ENCODE measurements around the gene KLF3. TPM values are rescaled to one million over a fixed set of nuclear protein-coding genes. Genes with fewer than 3 reads are reported as not detected.

Gene KLF3
- total and polyA plus RNA-seq, 7 experiments from 2014 or later: 21.0 to 142 (median 120) TPM

- H3K4me1 ChIP-seq (ENCODE audit: control insufficient read depth in 2 of 2, insufficient read depth in 2 of 2, low read length in 2 of 2): peaks cover 73 to 79% of the 10 kb centered on the region in 2 donors
- Mint-ChIP-seq H3K4me1 (peaks cover 69 to 87% (median 82%) of the 10 kb centered on the region in 7 donors), H3K27ac (peak overlapping the region in 8 of 9 donors; percentile 82 to 100 (median 94)), H3K27me3 (peaks cover 0 to 31% (median 0%) of the 10 kb centered on the region in 5 donors), H3K36me3 (peaks cover 0 to 7% (median 4%) of the 10 kb centered on the region in 5 donors), H3K4me3 (peak overlapping the region in 9 of 10 donors; percentile 74 to 99 (median 84)), H3K9me3 (no peaks in the 10 kb centered on the region)
- H3K4me3 ChIP-seq (ENCODE audit: low read length): peak overlapping the region; percentile 28
- H3K27me3 ChIP-seq (ENCODE audit: control insufficient read depth in 2 of 2, insufficient read depth in 2 of 2, low read length in 2 of 2): no peaks in the 10 kb centered on the region
- peak overlapping the region; percentile 98 for H3K27ac ChIP-seq (ENCODE audit: low read depth, low read length)
- ATAC-seq (no peak), DNase-seq (no peak)
- ChIA-PET POLR2A (interaction anchor here (0.8 to 2.8 kb wide), 5 partner anchors 9 to 350 kb away, joined by 3 to 18 read pairs (median 10); no protein-coding TSS in a partner anchor), CTCF (interaction anchor here (0.6 to 1.2 kb wide), 4 partner anchors 57 to 351 kb away, joined by 3 read pairs; no protein-coding TSS in a partner anchor)
- no peaks in the 10 kb centered on the region for H3K9me3 ChIP-seq (ENCODE audit: control insufficient read depth in 2 of 3, low read length in 3 of 3)
- no peaks in the 10 kb centered on the region for H3K36me3 ChIP-seq (ENCODE audit: control insufficient read depth in 2 of 3, insufficient read depth in 3 of 3, low read length in 3 of 3)
- intact Hi-C loops (cut with micrococcal nuclease): loop anchor here in 1 of 2 donors (5.0 kb wide), 1 partner anchor 538 kb away; no protein-coding TSS in a partner anchor
Observed at GRCh38 chr4:38670109-38670901, 6.3 kb downstream of the KLF3 start.

GRCh38 chr4:38670939-38671591 lies 7.1 kb downstream of the KLF3 start:
- H3K36me3 ChIP-seq (ENCODE audit: control insufficient read depth in 2 of 3, insufficient read depth in 3 of 3, low read length in 3 of 3): no peaks in the 10 kb centered on the region
- H3K9me3 ChIP-seq (ENCODE audit: control insufficient read depth in 2 of 3, low read length in 3 of 3): no peaks in the 10 kb centered on the region
- ATAC-seq (no peak), DNase-seq (no peak)
- H3K4me1 ChIP-seq (ENCODE audit: control insufficient read depth in 2 of 2, insufficient read depth in 2 of 2, low read length in 2 of 2): peaks cover 74 to 86% of the 10 kb centered on the region in 2 donors
- Mint-ChIP-seq H3K27ac (peak overlapping the region; percentile 42 to 100 (median 94)), H3K9me3 (no peaks in the 10 kb centered on the region), H3K27me3 (peaks cover 0 to 25% (median 0%) of the 10 kb centered on the region in 5 donors), H3K4me3 (peak overlapping the region; percentile 51 to 99 (median 82)), H3K36me3 (peaks cover 0 to 6% (median under 1%) of the 10 kb centered on the region in 5 donors), H3K4me1 (peaks cover 75 to 90% (median 85%) of the 10 kb centered on the region in 7 donors)
- peak overlapping the region; percentile 98 for H3K27ac ChIP-seq (ENCODE audit: low read depth, low read length)
- ChIA-PET POLR2A (interaction anchor here (2.1 to 2.8 kb wide), 5 partner anchors 10 to 351 kb away, joined by 6 to 18 read pairs (median 10); no protein-coding TSS in a partner anchor), CTCF (interaction anchor here (0.6 to 1.2 kb wide), 4 partner anchors 57 to 352 kb away, joined by 3 read pairs; no protein-coding TSS in a partner anchor)
- intact Hi-C loops (cut with micrococcal nuclease): loop anchor here in 1 of 2 donors (5.0 kb wide), 1 partner anchor 539 kb away; no protein-coding TSS in a partner anchor
- H3K27me3 ChIP-seq (ENCODE audit: control insufficient read depth in 2 of 2, insufficient read depth in 2 of 2, low read length in 2 of 2): no peaks in the 10 kb centered on the region
- peak overlapping the region; percentile 28 for H3K4me3 ChIP-seq (ENCODE audit: low read length)

- Histone ChIP-seq H3K36me3 (ENCODE audit: control insufficient read depth in 2 of 3, insufficient read depth in 3 of 3, low read length in 3 of 3) (no peaks in the 10 kb centered on the region), H3K4me3 (ENCODE audit: low read length) (peak overlapping the region; percentile 28), H3K27ac (ENCODE audit: low read depth, low read length) (peak overlapping the region; percentile 98), H3K9me3 (ENCODE audit: control insufficient read depth in 2 of 3, low read length in 3 of 3) (no peaks in the 10 kb centered on the region), H3K4me1 (ENCODE audit: control insufficient read depth in 2 of 2, insufficient read depth in 2 of 2, low read length in 2 of 2) (peaks cover 70 to 86% of the 10 kb centered on the region in 2 donors), H3K27me3 (ENCODE audit: control insufficient read depth in 2 of 2, insufficient read depth in 2 of 2, low read length in 2 of 2) (no peaks in the 10 kb centered on the region)
- intact Hi-C loops (cut with micrococcal nuclease): loop anchor here in 1 of 2 donors (5.0 kb wide), 1 partner anchor 539 kb away; no protein-coding TSS in a partner anchor
- peak overlapping the region; percentile 42 to 100 (median 94) for H3K27ac Mint-ChIP-seq
- H3K9me3 Mint-ChIP-seq: no peaks in the 10 kb centered on the region
- ChIA-PET CTCF (interaction anchor here (1.2 to 1.6 kb wide), 3 partner anchors 56 to 491 kb away, joined by 3 to 7 read pairs (median 5); no protein-coding TSS in a partner anchor), POLR2A (interaction anchor here (0.6 to 2.8 kb wide), 7 partner anchors 10 to 352 kb away, joined by 3 to 18 read pairs (median 9); no protein-coding TSS in a partner anchor)
- peaks cover 0 to 4% (median 0%) of the 10 kb centered on the region in 5 donors for H3K36me3 Mint-ChIP-seq
- DNase-seq (peak in 6 of 9 donors; percentile 36 to 79 (median 65)), ATAC-seq (peak; percentile 18)
- H3K4me1 Mint-ChIP-seq: peaks cover 73 to 95% (median 88%) of the 10 kb centered on the region in 7 donors
- peak overlapping the region; percentile 51 to 99 (median 82) for H3K4me3 Mint-ChIP-seq
- H3K27me3 Mint-ChIP-seq: peaks cover 0 to 20% (median 0%) of the 10 kb centered on the region in 5 donors
Observed at GRCh38 chr4:38671592-38671940, 7.6 kb downstream of the KLF3 start.

GRCh38 chr4:38672074-38672396 lies 8.0 kb downstream of the KLF3 start:
- ChIA-PET POLR2A (interaction anchor here (0.6 to 2.8 kb wide), 10 partner anchors 11 to 494 kb away, joined by 3 to 18 read pairs (median 6); no protein-coding TSS in a partner anchor), CTCF (interaction anchor here (0.7 to 1.6 kb wide), 5 partner anchors 56 to 509 kb away, joined by 3 to 7 read pairs (median 3); no protein-coding TSS in a partner anchor)
- Histone ChIP-seq H3K9me3 (ENCODE audit: control insufficient read depth in 2 of 3, low read length in 3 of 3) (no peaks in the 10 kb centered on the region), H3K4me3 (ENCODE audit: low read length) (no peak overlapping the region), H3K36me3 (ENCODE audit: control insufficient read depth in 2 of 3, insufficient read depth in 3 of 3, low read length in 3 of 3) (peaks cover 0 to 3% (median 0%) of the 10 kb centered on the region in 3 experiments), H3K27ac (ENCODE audit: low read depth, low read length) (peak overlapping the region; percentile 98), H3K4me1 (ENCODE audit: control insufficient read depth in 2 of 2, insufficient read depth in 2 of 2, low read length in 2 of 2) (peaks cover 70 to 87% of the 10 kb centered on the region in 2 donors), H3K27me3 (ENCODE audit: control insufficient read depth in 2 of 2, insufficient read depth in 2 of 2, low read length in 2 of 2) (no peaks in the 10 kb centered on the region)
- peaks cover 69 to 96% (median 88%) of the 10 kb centered on the region in 7 donors for H3K4me1 Mint-ChIP-seq
- H3K27me3 Mint-ChIP-seq: peaks cover 0 to 17% (median 0%) of the 10 kb centered on the region in 5 donors
- peaks cover 0 to 4% (median 0%) of the 10 kb centered on the region in 5 donors for H3K36me3 Mint-ChIP-seq
- no peak for ATAC-seq
- H3K9me3 Mint-ChIP-seq: no peaks in the 10 kb centered on the region
- peak overlapping the region; percentile 7 to 100 (median 94) for H3K27ac Mint-ChIP-seq
- DNase-seq: no peak
- H3K4me3 Mint-ChIP-seq: peak overlapping the region; percentile 49 to 99 (median 82)
- intact Hi-C loops (cut with micrococcal nuclease): loop anchor here in 1 of 2 donors (5.0 kb wide), 1 partner anchor 540 kb away; no protein-coding TSS in a partner anchor

- Mint-ChIP-seq H3K36me3 (peaks cover 0 to 1% (median 0%) of the 10 kb centered on the region in 5 donors), H3K9me3 (no peaks in the 10 kb centered on the region), H3K4me3 (peak overlapping the region; percentile 49 to 99 (median 82)), H3K27ac (peak overlapping the region; percentile 50 to 100 (median 94)), H3K4me1 (peaks cover 71 to 96% (median 87%) of the 10 kb centered on the region in 7 donors), H3K27me3 (peaks cover 0 to 11% (median 0%) of the 10 kb centered on the region in 5 donors)
- Histone ChIP-seq H3K36me3 (ENCODE audit: control insufficient read depth in 2 of 3, insufficient read depth in 3 of 3, low read length in 3 of 3) (peaks cover 0 to 4% (median 0%) of the 10 kb centered on the region in 3 experiments), H3K4me1 (ENCODE audit: control insufficient read depth in 2 of 2, insufficient read depth in 2 of 2, low read length in 2 of 2) (peaks cover 69 to 90% of the 10 kb centered on the region in 2 donors), H3K4me3 (ENCODE audit: low read length) (no peak overlapping the region), H3K27me3 (ENCODE audit: control insufficient read depth in 2 of 2, insufficient read depth in 2 of 2, low read length in 2 of 2) (no peaks in the 10 kb centered on the region), H3K9me3 (ENCODE audit: control insufficient read depth in 2 of 3, low read length in 3 of 3) (no peaks in the 10 kb centered on the region), H3K27ac (ENCODE audit: low read depth, low read length) (peak overlapping the region; percentile 98)
- ChIA-PET CTCF (interaction anchor here (0.7 to 1.6 kb wide), 4 partner anchors 342 to 509 kb away, joined by 3 to 7 read pairs (median 4); no protein-coding TSS in a partner anchor), POLR2A (interaction anchor here (0.7 to 2.8 kb wide), 9 partner anchors 11 to 495 kb away, joined by 3 to 18 read pairs (median 6); no protein-coding TSS in a partner anchor)
- intact Hi-C loops (cut with micrococcal nuclease): loop anchor here in 1 of 2 donors (5.0 kb wide), 1 partner anchor 540 kb away; no protein-coding TSS in a partner anchor
- ATAC-seq: no peak
- DNase-seq: no peak
Observed at GRCh38 chr4:38672397-38673129, 8.6 kb downstream of the KLF3 start.

Data from naive thymus-derived CD4-positive, alpha-beta T cell (primary cell).